ENCODE measurements around the gene ILDR1.

- TF ChIP-seq, protein P1, sequence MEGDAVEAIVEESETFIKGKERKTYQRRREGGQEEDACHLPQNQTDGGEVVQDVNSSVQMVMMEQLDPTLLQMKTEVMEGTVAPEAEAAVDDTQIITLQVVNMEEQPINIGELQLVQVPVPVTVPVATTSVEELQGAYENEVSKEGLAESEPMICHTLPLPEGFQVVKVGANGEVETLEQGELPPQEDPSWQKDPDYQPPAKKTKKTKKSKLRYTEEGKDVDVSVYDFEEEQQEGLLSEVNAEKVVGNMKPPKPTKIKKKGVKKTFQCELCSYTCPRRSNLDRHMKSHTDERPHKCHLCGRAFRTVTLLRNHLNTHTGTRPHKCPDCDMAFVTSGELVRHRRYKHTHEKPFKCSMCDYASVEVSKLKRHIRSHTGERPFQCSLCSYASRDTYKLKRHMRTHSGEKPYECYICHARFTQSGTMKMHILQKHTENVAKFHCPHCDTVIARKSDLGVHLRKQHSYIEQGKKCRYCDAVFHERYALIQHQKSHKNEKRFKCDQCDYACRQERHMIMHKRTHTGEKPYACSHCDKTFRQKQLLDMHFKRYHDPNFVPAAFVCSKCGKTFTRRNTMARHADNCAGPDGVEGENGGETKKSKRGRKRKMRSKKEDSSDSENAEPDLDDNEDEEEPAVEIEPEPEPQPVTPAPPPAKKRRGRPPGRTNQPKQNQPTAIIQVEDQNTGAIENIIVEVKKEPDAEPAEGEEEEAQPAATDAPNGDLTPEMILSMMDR (IDR thresholded peaks at IDR 0.05; ENCODE audit: extremely low read depth in 1 of 2, insufficient read depth in 1 of 2, low read depth in 1 of 2, low read length in 2 of 2), result no peak
- TF ChIP-seq, protein P2, sequence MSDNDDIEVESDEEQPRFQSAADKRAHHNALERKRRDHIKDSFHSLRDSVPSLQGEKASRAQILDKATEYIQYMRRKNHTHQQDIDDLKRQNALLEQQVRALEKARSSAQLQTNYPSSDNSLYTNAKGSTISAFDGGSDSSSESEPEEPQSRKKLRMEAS (IDR thresholded peaks at IDR 0.05; ENCODE audit: insufficient read depth, insufficient read length), result no peak
- TF ChIP-seq EZH2 (IDR thresholded peaks at IDR 0.05; ENCODE audit: borderline replicate concordance, low read depth, low read length, severe bottlenecking) (no peak), POLR2AphosphoS5 (IDR thresholded peaks at IDR 0.05; ENCODE audit: insufficient read depth, low read depth, low read length) (no peak), POLR2A (IDR thresholded peaks at IDR 0.05; ENCODE audit: low read depth, low read length) (no peak), FOS (IDR thresholded peaks at IDR 0.05; ENCODE audit: borderline replicate concordance, insufficient read depth, low read length) (no peak), JUN (IDR thresholded peaks at IDR 0.05; ENCODE audit: borderline replicate concordance, insufficient read depth, insufficient read length, low read depth) (no peak), MYC (IDR thresholded peaks at IDR 0.05; ENCODE audit: low read depth, low read length) (no peak), GATA2 (IDR thresholded peaks at IDR 0.05; ENCODE audit: insufficient read depth, insufficient read length, low read depth, low read length) (no peak)
Measured at GRCh38 chr3:121980450-121980796, 41.6 kb downstream of the ILDR1 start.
